AG09319 (cell line): Measurements from ENCODE around the gene PPP1R3C.

Source experiments
- DNase-seq: peaks from one replicate; pipeline ENCODE4 v3.0.0-alpha.2; 2010; ENCODE audit warnings: low read depth; ENCODE audit errors: extremely low read depth
- CTCF ChIP-seq: IDR thresholded peaks from 2 replicates; pipeline ENCODE4 v1.5.1; 2011; ENCODE audit warnings: low read depth, mild to moderate bottlenecking, inconsistent platforms, low read length, moderate library complexity

The PPP1R3C gene

DNA sequence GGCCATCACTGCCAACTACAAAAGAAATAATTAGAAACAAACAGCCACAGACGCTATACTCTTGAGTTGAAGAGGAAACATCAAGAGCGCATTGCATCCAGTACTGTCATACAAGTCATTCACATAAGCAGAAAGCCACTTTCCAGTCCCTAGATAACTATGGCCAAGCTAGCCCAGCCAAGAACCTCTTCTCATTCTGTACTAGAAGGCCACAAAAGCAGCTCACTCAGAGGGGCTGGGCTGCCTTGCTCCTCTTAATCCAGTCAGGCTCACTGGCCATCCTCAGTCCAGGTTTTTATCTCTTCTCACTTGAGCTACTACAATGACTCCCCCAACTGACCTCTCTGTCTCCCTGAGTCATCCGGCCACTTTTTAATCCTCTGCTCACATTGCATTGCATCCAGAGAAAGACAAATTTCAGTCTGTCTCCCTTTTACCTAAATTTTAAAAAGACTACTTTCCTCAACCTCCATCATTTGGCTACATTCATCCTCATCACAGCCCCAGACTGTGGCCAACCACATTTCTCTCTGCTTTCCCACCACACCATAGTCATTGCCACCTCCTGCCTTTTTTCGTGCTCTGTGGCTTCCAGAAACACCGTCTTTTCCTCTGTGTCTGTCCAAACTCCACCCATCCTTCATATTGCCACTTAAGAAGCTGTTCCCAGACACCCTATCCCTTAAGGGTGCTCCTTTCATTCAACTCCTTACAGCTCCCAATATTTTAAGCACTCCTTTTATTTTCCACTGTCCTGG, 25.0 kb downstream of the PPP1R3C start:
- TF ChIP-seq CTCF: no peak
- DNase-seq: no peak

DNA sequence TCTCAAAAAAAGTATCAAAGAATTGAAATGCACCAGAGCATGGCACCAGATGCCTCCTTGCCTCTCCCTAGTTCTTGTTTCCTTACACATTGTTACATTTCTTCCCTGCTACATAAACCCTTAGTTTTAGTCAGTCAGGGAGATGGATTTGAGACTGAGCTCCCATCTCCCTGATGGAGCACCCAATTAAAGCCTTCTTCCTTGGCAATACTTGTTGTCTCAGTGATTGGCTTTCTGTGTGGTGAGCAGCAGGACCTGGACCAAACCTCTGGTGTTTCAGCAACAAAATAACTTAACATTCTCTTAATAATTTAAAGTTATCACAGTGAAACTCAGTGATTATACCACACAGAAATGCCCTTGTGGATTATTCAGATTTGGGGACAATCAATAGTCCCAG, 26.9 kb downstream of the PPP1R3C start:
- DNase-seq: no peak
- no peak for TF ChIP-seq CTCF

GRCh38 chr10:91604553-91605534, 28.0 kb downstream of the PPP1R3C start:
- no peak for DNase-seq
- peak; percentile 3 for TF ChIP-seq CTCF

DNA sequence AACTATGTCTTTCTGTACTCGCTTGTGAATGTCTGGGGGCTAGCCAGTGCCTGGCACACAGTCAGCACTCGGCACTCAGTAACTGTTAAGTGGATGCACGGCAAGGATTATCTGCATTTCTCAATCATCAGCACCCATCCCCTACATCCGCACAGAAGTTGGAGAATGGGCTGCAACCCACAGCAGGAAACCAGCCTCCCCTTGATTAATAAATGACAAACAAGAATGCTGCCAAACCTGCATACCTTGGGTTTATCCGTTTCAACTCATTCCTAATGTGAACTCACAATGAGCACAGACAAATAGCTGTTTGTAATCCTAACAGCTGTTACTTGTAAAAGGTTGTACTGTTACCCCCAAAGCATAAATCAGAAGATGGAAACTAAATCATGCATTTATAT, 28.9 kb downstream of the PPP1R3C start:
- no peak for DNase-seq
- TF ChIP-seq CTCF: no peak

DNA sequence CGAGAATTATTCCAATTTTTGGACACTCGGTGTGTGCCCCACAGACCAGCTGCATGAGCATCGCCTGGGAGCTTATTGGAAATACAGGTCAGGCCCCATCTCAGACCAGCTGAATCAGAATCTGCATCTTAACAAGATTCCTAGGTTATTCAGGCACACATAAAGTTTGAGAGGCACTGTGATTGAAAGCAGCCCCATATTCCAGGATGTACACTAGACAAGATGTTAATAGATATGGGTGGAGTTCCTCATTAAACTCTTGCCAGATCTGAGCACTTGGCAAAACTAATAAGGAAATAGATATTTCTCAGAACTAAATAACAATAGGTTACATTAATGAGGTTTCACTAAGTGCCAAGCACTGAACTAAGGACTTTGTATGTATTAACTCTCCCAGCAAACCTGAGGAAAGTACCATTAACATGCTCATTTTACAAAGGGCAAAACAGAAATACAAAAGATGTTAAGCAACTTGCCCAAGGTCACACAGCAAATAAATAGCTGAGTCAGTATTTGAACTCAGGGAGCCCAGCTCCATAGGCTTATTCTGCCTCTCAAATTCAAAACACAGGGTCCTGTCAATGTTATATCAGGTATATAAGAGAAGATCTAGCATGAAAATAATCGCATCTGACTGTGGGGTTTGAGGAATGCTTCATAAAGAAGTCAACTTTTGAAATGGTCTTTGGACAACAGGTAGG, 29.9 kb downstream of the PPP1R3C start:
- no peak for TF ChIP-seq CTCF
- no peak for DNase-seq

- no peak for DNase-seq
- no peak for TF ChIP-seq CTCF
These were observed 30.4 kb downstream of the PPP1R3C start for GRCh38 chr10:91602449-91602848.
